CD14-positive monocyte (primary cell): Measurements from ENCODE around the gene EPHB6. TPM values are rescaled to one million over a fixed set of nuclear protein-coding genes. Genes with fewer than 3 reads are reported as not detected.

Experiments used
- DNase-seq, 3 donors: peaks; one replicate each; pipeline ENCODE4 v3.0.0-alpha.2; 2011 to 2022
- H2AFZ ChIP-seq: 2 replicates; pipeline ENCODE4 v1.6.0; 2012; ENCODE audit warnings: mild to moderate bottlenecking, low read depth, low read length, inconsistent platforms; ENCODE audit not compliant: insufficient read depth, poor library complexity, severe bottlenecking
- H3K27ac ChIP-seq, 2 donors: 1 replicate in 1 of 2; 2 replicates in 1 of 2; pipeline ENCODE4 v1.5.1; 2012 to 2013; ENCODE audit warnings: low read length in 2 of 2, control low read depth in 1 of 2, inconsistent platforms in 1 of 2, low read depth in 1 of 2, mild to moderate bottlenecking in 1 of 2
- H3K27me3 ChIP-seq, 2 donors: one replicate each; pipeline versions ENCODE4 v1.6.0 to v1.6.1; 2011 to 2013; ENCODE audit warnings: low read length in 2 of 2; ENCODE audit not compliant: control insufficient read depth in 2 of 2, insufficient read depth in 2 of 2
- H3K36me3 ChIP-seq, 2 donors: replicated peaks in 1 of 2; 1 replicate in 1 of 2; 2 replicates in 1 of 2; pipeline versions ENCODE4 v1.5.1 to v1.6.1; 2012 to 2013; ENCODE audit warnings: low read length in 2 of 2, control low read depth in 1 of 2, inconsistent platforms in 1 of 2, mild to moderate bottlenecking in 1 of 2; ENCODE audit not compliant: insufficient read depth in 2 of 2, control insufficient read depth in 1 of 2
- H3K4me1 ChIP-seq, 2 donors: 1 replicate in 1 of 2; 2 replicates in 1 of 2; pipeline versions ENCODE4 v1.5.1 to v1.6.1; 2012 to 2013; ENCODE audit warnings: low read length in 2 of 2, control low read depth in 1 of 2, inconsistent platforms in 1 of 2, mild to moderate bottlenecking in 1 of 2, moderate library complexity in 1 of 2; ENCODE audit not compliant: insufficient read depth in 2 of 2, control insufficient read depth in 1 of 2
- H3K4me2 ChIP-seq: replicated peaks from 2 replicates; pipeline ENCODE3; 2012; ENCODE audit warnings: low read length, moderate library complexity, mild to moderate bottlenecking; ENCODE audit not compliant: poor library complexity, severe bottlenecking; ENCODE audit errors: extremely low read depth
- H3K4me3 ChIP-seq, 3 experiments: fragments of 200-600 bp in 1 of 3; sonication (generic) in 1 of 3; replicated peaks in 1 of 3; 1 replicate in 2 of 3; 2 replicates in 1 of 3; pipeline ENCODE4 v1.5.1; 2011 to 2013; ENCODE audit warnings: low read length in 3 of 3, mild to moderate bottlenecking in 3 of 3, control low read depth in 2 of 3, low read depth in 2 of 3, inconsistent platforms in 1 of 3, moderate library complexity in 1 of 3
- H3K79me2 ChIP-seq: 2 replicates; pipeline ENCODE4 v1.6.0; 2012; ENCODE audit warnings: mild to moderate bottlenecking, control low read depth, inconsistent platforms, low read length, moderate library complexity; ENCODE audit not compliant: insufficient read depth
- H3K9ac ChIP-seq: 2 replicates; pipeline ENCODE4 v1.6.0; 2017; ENCODE audit warnings: low read length, mild to moderate bottlenecking; ENCODE audit not compliant: insufficient read depth, poor library complexity, severe bottlenecking
- H3K9me3 ChIP-seq, 2 donors: replicated peaks in 1 of 2; 1 replicate in 1 of 2; 2 replicates in 1 of 2; pipeline versions ENCODE4 v1.5.1 to v1.6.1; 2012 to 2013; ENCODE audit warnings: low read length in 2 of 2, control low read depth in 1 of 2; ENCODE audit not compliant: control insufficient read depth in 1 of 2, insufficient read depth in 1 of 2
- H4K20me1 ChIP-seq: 2 replicates; pipeline ENCODE4 v1.6.0; 2012; ENCODE audit warnings: mild to moderate bottlenecking, low read length, control low read depth, moderate library complexity; ENCODE audit not compliant: insufficient read depth
- H3K27ac Mint-ChIP-seq, 7 donors: one replicate each; pipeline ENCODE4 v1.8.0; 2020; ENCODE audit warnings: mild to moderate bottlenecking in 7 of 7, mixed read lengths in 7 of 7, moderate library complexity in 6 of 7, inconsistent platforms in 2 of 7
- H3K27me3 Mint-ChIP-seq, 3 donors: one replicate each; pipeline ENCODE4 v1.8.0; 2021 to 2022; ENCODE audit warnings: low read depth in 3 of 3, mild to moderate bottlenecking in 3 of 3, mixed read lengths in 3 of 3, moderate library complexity in 3 of 3, inconsistent platforms in 1 of 3
- H3K36me3 Mint-ChIP-seq, 2 donors: one replicate each; pipeline ENCODE4 v1.8.0; 2020; ENCODE audit warnings: mixed read lengths in 2 of 2, inconsistent platforms in 1 of 2, mild to moderate bottlenecking in 1 of 2
- H3K4me1 Mint-ChIP-seq: one replicate; pipeline ENCODE4 v1.8.0; 2020; ENCODE audit warnings: mild to moderate bottlenecking, mixed read lengths
- H3K4me3 Mint-ChIP-seq, 2 donors: one replicate each; pipeline ENCODE4 v1.8.0; 2020; ENCODE audit warnings: mild to moderate bottlenecking in 2 of 2, mixed read lengths in 2 of 2, moderate library complexity in 1 of 2
- H3K9me3 Mint-ChIP-seq, 7 donors: one replicate each; pipeline ENCODE4 v1.8.0; 2020 to 2022; ENCODE audit warnings: mixed read lengths in 7 of 7, mild to moderate bottlenecking in 6 of 7, moderate library complexity in 6 of 7, inconsistent platforms in 2 of 7
- WGBS: methylation state at CpG from one replicate; pipeline ENCODE4 v1.1.5; 2013; ENCODE audit warnings: missing lambda C conversion rate; ENCODE audit not compliant: insufficient coverage; 5-methylcytosine and 5-hydroxymethylcytosine counted together
- intact Hi-C, 2 donors: fragments of 100-400 bp; cut with micrococcal nuclease; formaldehyde crosslinking; loops; one replicate each; pipeline versions ENCODE4 v1.15.0 to v1.15.1; 2023
- polyA plus RNA-seq, 3 donors: library from polyadenylated mRNA; depleted of rRNA in 1 of 3; unstranded in 2 of 3; stranded (reverse) in 1 of 3; fragments of 300-500 nt in 2 of 3; fragments of >200 nt in 1 of 3; fragmentation: Illumina TruSeq in 2 of 3; gene quantifications; 1 replicate in 2 of 3; 2 replicates in 1 of 3; pipeline ENCODE4 v1.2.3, GENCODE V29; 2012 to 2021
- TF ChIP-seq, protein P1 (sequence below): fragments of 200-600 bp; IDR thresholded peaks from one replicate; pipeline ENCODE4 v1.8.0; 2022; ENCODE audit warnings: antibody characterized with exemption, mild to moderate bottlenecking

EPHB6 gene
- polyA plus RNA-seq, 3 donors: 7.9 to 18.2 (median 9.3) TPM

DNA sequence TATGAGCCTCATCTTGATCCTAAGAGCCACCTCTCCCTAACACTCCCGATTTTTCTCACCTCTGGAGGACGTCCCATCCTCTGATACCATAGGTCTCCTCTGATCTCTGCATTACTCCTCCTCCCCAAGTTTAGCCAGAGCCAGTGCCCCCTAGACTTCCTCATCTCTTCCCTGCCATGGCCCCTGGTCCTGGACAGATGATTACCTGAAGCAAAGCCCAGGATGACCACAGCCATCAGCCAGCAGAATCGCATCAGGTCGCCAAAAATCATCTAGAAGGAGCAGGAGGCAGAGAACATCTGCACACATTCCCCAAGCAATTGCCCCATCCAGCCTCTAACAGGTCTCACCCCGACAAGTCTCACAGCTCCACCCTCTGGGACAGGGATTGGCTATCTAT lies 19.0 kb downstream of the EPHB6 start:
- TF ChIP-seq, protein P1, sequence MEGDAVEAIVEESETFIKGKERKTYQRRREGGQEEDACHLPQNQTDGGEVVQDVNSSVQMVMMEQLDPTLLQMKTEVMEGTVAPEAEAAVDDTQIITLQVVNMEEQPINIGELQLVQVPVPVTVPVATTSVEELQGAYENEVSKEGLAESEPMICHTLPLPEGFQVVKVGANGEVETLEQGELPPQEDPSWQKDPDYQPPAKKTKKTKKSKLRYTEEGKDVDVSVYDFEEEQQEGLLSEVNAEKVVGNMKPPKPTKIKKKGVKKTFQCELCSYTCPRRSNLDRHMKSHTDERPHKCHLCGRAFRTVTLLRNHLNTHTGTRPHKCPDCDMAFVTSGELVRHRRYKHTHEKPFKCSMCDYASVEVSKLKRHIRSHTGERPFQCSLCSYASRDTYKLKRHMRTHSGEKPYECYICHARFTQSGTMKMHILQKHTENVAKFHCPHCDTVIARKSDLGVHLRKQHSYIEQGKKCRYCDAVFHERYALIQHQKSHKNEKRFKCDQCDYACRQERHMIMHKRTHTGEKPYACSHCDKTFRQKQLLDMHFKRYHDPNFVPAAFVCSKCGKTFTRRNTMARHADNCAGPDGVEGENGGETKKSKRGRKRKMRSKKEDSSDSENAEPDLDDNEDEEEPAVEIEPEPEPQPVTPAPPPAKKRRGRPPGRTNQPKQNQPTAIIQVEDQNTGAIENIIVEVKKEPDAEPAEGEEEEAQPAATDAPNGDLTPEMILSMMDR: no peak
- Histone ChIP-seq H3K4me3 (no peak overlapping the region), H3K27ac (no peak overlapping the region), H2AFZ (no peak overlapping the region), H3K9me3 (no peaks in the 10 kb centered on the region), H3K4me2 (no peak overlapping the region), H3K79me2 (no peaks in the 10 kb centered on the region), H3K9ac (no peak overlapping the region), H3K36me3 (peaks cover 10 to 30% of the 10 kb centered on the region in 2 donors), H4K20me1 (no peaks in the 10 kb centered on the region), H3K4me1 (no peaks in the 10 kb centered on the region), H3K27me3 (no peaks in the 10 kb centered on the region)
- Mint-ChIP-seq H3K4me3 (no peak overlapping the region), H3K27ac (no peak overlapping the region), H3K27me3 (peaks cover 2 to 5% (median 4%) of the 10 kb centered on the region in 3 donors), H3K4me1 (no peaks in the 10 kb centered on the region), H3K36me3 (peaks cover 15 to 31% of the 10 kb centered on the region in 2 donors), H3K9me3 (peaks cover 0 to 3% (median 0%) of the 10 kb centered on the region in 7 donors)
- 100% methylated on average over 5 of the region's 5 CpGs for WGBS
- no peak for DNase-seq
- intact Hi-C loops: no loop called here

DNA sequence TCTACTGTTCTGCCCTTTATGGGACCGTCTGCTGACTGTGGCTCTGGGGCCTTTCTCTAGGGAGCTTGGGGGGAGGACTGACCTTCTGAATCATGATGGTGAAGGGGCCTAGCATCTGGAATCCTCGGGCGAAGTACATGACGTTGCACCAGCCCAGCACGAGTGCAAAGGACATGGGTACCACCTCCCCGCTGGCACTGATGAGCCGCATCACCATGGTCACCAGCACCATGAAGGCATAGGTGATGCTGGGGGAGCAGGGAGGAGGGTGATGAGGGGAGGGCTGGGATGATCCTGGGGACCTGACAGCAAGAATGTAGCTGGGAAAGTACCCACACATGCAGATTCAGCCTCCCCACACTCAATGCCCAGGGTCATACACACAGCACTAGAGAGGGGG lies 19.5 kb downstream of the EPHB6 start:
- no peak overlapping the region for H3K27ac Mint-ChIP-seq
- H3K27me3 Mint-ChIP-seq: peaks cover 2 to 5% (median 4%) of the 10 kb centered on the region in 3 donors
- no peak overlapping the region for H3K4me2 ChIP-seq
- no peak overlapping the region for H2AFZ ChIP-seq
- H3K36me3 ChIP-seq: peaks cover 6 to 25% of the 10 kb centered on the region in 2 donors
- no peak overlapping the region for H3K4me3 ChIP-seq
- H3K4me1 ChIP-seq: no peaks in the 10 kb centered on the region
- WGBS: 88% methylated on average over 5 of the region's 7 CpGs
- no peak overlapping the region for H3K4me3 Mint-ChIP-seq
- H3K27me3 ChIP-seq: no peaks in the 10 kb centered on the region
- no peak for DNase-seq
- H3K9me3 ChIP-seq: no peaks in the 10 kb centered on the region
- no peaks in the 10 kb centered on the region for H3K4me1 Mint-ChIP-seq
- intact Hi-C loops: no loop called here
- peaks cover 14 to 27% of the 10 kb centered on the region in 2 donors for H3K36me3 Mint-ChIP-seq
- no peak overlapping the region for H3K9ac ChIP-seq
- TF ChIP-seq, protein P1: no peak
- peaks cover 0 to 3% (median 0%) of the 10 kb centered on the region in 7 donors for H3K9me3 Mint-ChIP-seq
- no peaks in the 10 kb centered on the region for H4K20me1 ChIP-seq
- no peak overlapping the region for H3K27ac ChIP-seq
- H3K79me2 ChIP-seq: no peaks in the 10 kb centered on the region
